GM19240 (cell line): ENCODE measurements around the gene DMRTC1B.
"Not testable (repeated sequence)": the region's sequence is repeated elsewhere in the genome, so short reads cannot be mapped to it uniquely, and the experiment has no call there.

Experiments
- DNase-seq: peaks from one replicate; pipeline ENCODE4 v3.0.0; 2011; ENCODE audit warnings: low spot score; ENCODE audit not compliant: insufficient read length

The DMRTC1B gene

GRCh38 chrX:72776653-72777466 lies at the start of gene DMRTC1B:
Gene DMRTC1B (plus strand): TSS chrX:72776890. CDS start chrX:72845136, 68,246 bp downstream.
- DNase-seq: not testable (repeated sequence)

GRCh38 chrX:72727846-72728245 lies 48.8 kb upstream of the DMRTC1B start:
- no peak for DNase-seq

- not testable (repeated sequence) for DNase-seq
Measured at GRCh38 chrX:72733636-72734035, 43.1 kb upstream of the DMRTC1B start.

- DNase-seq: no peak
Measured at GRCh38 chrX:72735561-72735960, 41.1 kb upstream of the DMRTC1B start.

GRCh38 chrX:72745546-72745945 lies 31.1 kb upstream of the DMRTC1B start:
- not testable (repeated sequence) for DNase-seq

GRCh38 chrX:72748545-72748944 lies 28.1 kb upstream of the DMRTC1B start:
- not testable (repeated sequence) for DNase-seq

GRCh38 chrX:72760454-72760853 lies 16.2 kb upstream of the DMRTC1B start:
- DNase-seq: not testable (repeated sequence)

GRCh38 chrX:72777467-72777790 lies 739 bp downstream of the DMRTC1B start:
- not testable (repeated sequence) for DNase-seq

GRCh38 chrX:72778146-72778545 lies 1.5 kb downstream of the DMRTC1B start:
- DNase-seq: not testable (repeated sequence)

- not testable (repeated sequence) for DNase-seq
Measured at GRCh38 chrX:72782560-72782959, 5.9 kb downstream of the DMRTC1B start, which contains the start of gene FAM236B. Gene FAM236B (minus strand): TSS chrX:72782660. CDS start chrX:72782560, 100 bp downstream.

- not testable (repeated sequence) for DNase-seq
Measured at GRCh38 chrX:72783365-72783936, 6.8 kb downstream of the DMRTC1B start.

GRCh38 chrX:72783964-72784363 lies 7.3 kb downstream of the DMRTC1B start:
- DNase-seq: not testable (repeated sequence)

GRCh38 chrX:72788142-72788541 lies 11.5 kb downstream of the DMRTC1B start:
- not testable (repeated sequence) for DNase-seq

GRCh38 chrX:72790390-72790789 lies 13.7 kb downstream of the DMRTC1B start:
- not testable (repeated sequence) for DNase-seq

GRCh38 chrX:72808110-72808509 lies 31.4 kb downstream of the DMRTC1B start, which contains the start of gene FAM236D:
Gene FAM236D (minus strand): TSS chrX:72808210. CDS start chrX:72808110, 100 bp downstream.
- DNase-seq: not testable (repeated sequence)

- DNase-seq: not testable (repeated sequence)
Measured at GRCh38 chrX:72830701-72831100, 54.0 kb downstream of the DMRTC1B start.

- DNase-seq: not testable (repeated sequence)
Measured at GRCh38 chrX:72837532-72837931, 60.8 kb downstream of the DMRTC1B start.

GRCh38 chrX:72882898-72883297 lies 106.2 kb downstream of the DMRTC1B start:
- DNase-seq: not testable (repeated sequence)

- not testable (repeated sequence) for DNase-seq
Measured at GRCh38 chrX:72889740-72890139, 113.0 kb downstream of the DMRTC1B start.
